H1 (cell line): ENCODE data around the gene IGFL2. TPM values are rescaled to one million over a fixed set of nuclear protein-coding genes. Genes with fewer than 3 reads are reported as not detected.

Experiments used
- SP1 ChIP-seq: IDR thresholded peaks from 2 replicates; pipeline ENCODE4 v1.6.1; 2011; ENCODE audit warnings: low read depth, low read length
- TAF7 ChIP-seq: optimal IDR thresholded peaks from 2 replicates; pipeline ENCODE3; 2011; ENCODE audit warnings: low read depth, mild to moderate bottlenecking, inconsistent platforms, low read length, moderate library complexity, borderline replicate concordance
- USF2 ChIP-seq: IDR thresholded peaks from 2 replicates; pipeline ENCODE4 v1.6.1; 2011; ENCODE audit warnings: low read length, improper control_type of control experiment
- polyA plus RNA-seq, 7 experiments: library from polyadenylated mRNA; depleted of rRNA in 3 of 7; stranded (reverse) in 5 of 7; unstranded in 2 of 7; fragments of >200 nt in 5 of 7; fragments of 200-250 nt in 2 of 7; gene quantifications; 1 replicate in 5 of 7; 2 replicates in 1 of 7; 4 replicates in 1 of 7; pipeline versions ENCODE4 v1.2.1 to v1.2.3, GENCODE V29; 2011 to 2013; ENCODE audit warnings: missing spikeins in 2 of 7, mixed read lengths in 2 of 7
- total RNA-seq: library from RNA; stranded (reverse); fragmentation: NEBNext Ultra II Directional; extraction: Animal tissue kit (Norgen Biotek cat#: 25700); gene quantifications from 2 replicates; pipeline ENCODE4 v1.2.1, GENCODE V29; 2021

The IGFL2 gene
- total and polyA plus RNA-seq, 2 of the 8 experiments (the other 6 are each of a cell fraction or from before 2014, with no cell fraction given), result not detected

GRCh38 chr19:46134527-46134926, 13.5 kb upstream of the IGFL2 start (continued):
- TF ChIP-seq TAF7 (no peak), USF2 (no peak), SP1 (no peak)
